Trophoblast cell (in vitro differentiated cells and primary cell): Measurements from ENCODE around the gene SHKBP1.
"Not testable (repeated sequence)": the region's sequence is repeated elsewhere in the genome, so short reads cannot be mapped to it uniquely, and the experiment has no call there.

Experiments used
- DNase-seq, 2 donors: peaks; one replicate each; pipeline ENCODE4 v3.0.0-alpha.2; 2016
- H2AFZ ChIP-seq: 2 replicates; pipeline ENCODE4 v1.6.1; 2013; ENCODE audit warnings: low read length, moderate library complexity, mild to moderate bottlenecking; ENCODE audit not compliant: insufficient read depth, poor library complexity
- H2AK5ac ChIP-seq: 2 replicates; pipeline ENCODE4 v1.6.1; 2013; ENCODE audit warnings: mild to moderate bottlenecking, low read length
- H2BK120ac ChIP-seq: 2 replicates; pipeline ENCODE4 v1.6.1; 2013; ENCODE audit warnings: low read length, mild to moderate bottlenecking, moderate library complexity; ENCODE audit not compliant: insufficient read depth, poor library complexity
- H2BK12ac ChIP-seq: 2 replicates; pipeline ENCODE4 v1.6.1; 2013; ENCODE audit warnings: mild to moderate bottlenecking, low read length, moderate library complexity
- H2BK5ac ChIP-seq: 2 replicates; pipeline ENCODE4 v1.6.1; 2013; ENCODE audit warnings: low read length, low read depth, moderate library complexity, mild to moderate bottlenecking; ENCODE audit not compliant: poor library complexity
- H3K14ac ChIP-seq: 2 replicates; pipeline ENCODE4 v1.6.1; 2013; ENCODE audit warnings: mild to moderate bottlenecking, low read length
- H3K18ac ChIP-seq: 2 replicates; pipeline ENCODE4 v1.6.1; 2013; ENCODE audit warnings: mild to moderate bottlenecking, low read length
- H3K23ac ChIP-seq: 2 replicates; pipeline ENCODE4 v1.6.1; 2013; ENCODE audit warnings: low read length
- H3K27ac ChIP-seq: 2 replicates; pipeline ENCODE4 v1.5.1; 2013; ENCODE audit warnings: low read depth, mild to moderate bottlenecking, inconsistent platforms, low read length, moderate library complexity
- H3K27me3 ChIP-seq: 2 replicates; pipeline ENCODE4 v1.6.1; 2013; ENCODE audit warnings: inconsistent platforms, mild to moderate bottlenecking, low read length, moderate library complexity; ENCODE audit not compliant: insufficient read depth
- H3K36me3 ChIP-seq, 2 experiments: 1 replicate in 1 of 2; 2 replicates in 1 of 2; pipeline ENCODE4 v1.6.1; 2013; ENCODE audit warnings: low read length in 2 of 2, mild to moderate bottlenecking in 2 of 2, moderate library complexity in 1 of 2; ENCODE audit not compliant: insufficient read depth in 2 of 2, control insufficient read depth in 1 of 2
- H3K4ac ChIP-seq: 2 replicates; pipeline ENCODE4 v1.6.1; 2013; ENCODE audit warnings: low read depth, mild to moderate bottlenecking, low read length, moderate library complexity
- H3K4me1 ChIP-seq, 2 experiments: 1 replicate in 1 of 2; 2 replicates in 1 of 2; pipeline ENCODE4 v1.6.1; 2013; ENCODE audit warnings: low read length in 2 of 2, mild to moderate bottlenecking in 2 of 2, moderate library complexity in 1 of 2; ENCODE audit not compliant: insufficient read depth in 2 of 2, control insufficient read depth in 1 of 2
- H3K4me2 ChIP-seq: 2 replicates; pipeline ENCODE4 v1.6.1; 2013; ENCODE audit warnings: inconsistent platforms, mild to moderate bottlenecking, low read length, moderate library complexity
- H3K4me3 ChIP-seq: 2 replicates; pipeline ENCODE4 v1.5.1; 2013; ENCODE audit warnings: mild to moderate bottlenecking, low read depth, low read length, inconsistent platforms
- H3K79me1 ChIP-seq: one replicate; pipeline ENCODE4 v1.6.1; 2013; ENCODE audit warnings: low read length
- H3K79me2 ChIP-seq: 2 replicates; pipeline ENCODE4 v1.6.1; 2013; ENCODE audit warnings: low read length, mild to moderate bottlenecking; ENCODE audit not compliant: control insufficient read depth, insufficient read depth, poor library complexity
- H3K9ac ChIP-seq: 2 replicates; pipeline ENCODE4 v1.6.1; 2013; ENCODE audit warnings: mild to moderate bottlenecking, low read length
- H3K9me3 ChIP-seq: 2 replicates; pipeline ENCODE4 v1.6.1; 2013; ENCODE audit warnings: low read depth, mild to moderate bottlenecking, control low read depth, inconsistent platforms, low read length; ENCODE audit not compliant: insufficient read depth
- H4K12ac ChIP-seq: 2 replicates; pipeline ENCODE4 v1.6.1; 2013; ENCODE audit warnings: low read depth, mild to moderate bottlenecking, low read length, moderate library complexity
- H4K8ac ChIP-seq: 2 replicates; pipeline ENCODE4 v1.6.1; 2013; ENCODE audit warnings: low read depth, mild to moderate bottlenecking, low read length, moderate library complexity
- H4K91ac ChIP-seq: one replicate; pipeline ENCODE4 v1.6.1; 2013; ENCODE audit warnings: low read depth, mild to moderate bottlenecking, low read length, moderate library complexity
- WGBS: extraction: QIAGEN DNeasy Blood & Tissue Kit; methylation state at CpG from one replicate; pipeline ENCODE4 v1.1.7; 2013; ENCODE audit warnings: missing lambda C conversion rate; ENCODE audit not compliant: insufficient read length, insufficient coverage; ENCODE audit errors: extremely low coverage; 5-methylcytosine and 5-hydroxymethylcytosine counted together

Gene SHKBP1

DNA sequence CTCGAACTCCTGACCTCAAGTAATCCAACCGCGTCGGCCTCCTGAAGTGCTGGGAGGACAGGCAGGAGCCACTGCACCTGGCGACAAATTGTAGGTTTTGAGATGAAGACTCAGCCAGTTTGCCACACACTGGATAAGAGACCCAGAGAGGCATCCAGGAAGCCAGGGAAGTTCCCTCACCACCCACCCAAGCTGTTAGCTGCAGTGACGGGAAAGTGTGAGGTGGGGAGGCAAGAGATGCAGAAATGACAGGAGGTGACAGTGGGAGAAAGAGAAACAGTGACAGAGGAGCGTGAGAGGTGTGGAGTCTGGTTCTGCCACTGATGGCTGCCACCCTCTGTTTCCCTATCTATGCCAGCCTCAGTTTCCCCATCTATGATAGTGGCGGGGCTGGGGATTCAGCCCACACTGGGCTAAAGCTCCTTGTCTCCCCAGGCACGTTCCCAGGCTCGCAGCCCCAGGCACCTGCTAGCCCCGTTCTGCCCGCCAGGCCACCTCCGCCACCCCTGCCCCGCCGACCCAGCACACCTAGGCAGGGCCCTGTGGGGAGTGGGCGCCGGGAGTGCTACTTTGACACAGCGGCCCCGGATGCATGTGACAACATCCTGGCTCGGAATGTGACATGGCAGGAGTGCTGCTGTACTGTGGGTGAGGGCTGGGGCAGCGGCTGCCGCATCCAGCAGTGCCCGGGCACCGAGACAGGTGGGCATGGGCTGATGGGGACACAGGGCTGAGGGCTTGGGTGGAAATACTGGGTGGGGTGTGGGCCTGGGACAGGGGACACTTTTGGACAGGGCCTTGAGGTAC lies 45.5 kb downstream of the SHKBP1 start:
- H3K36me3 ChIP-seq: peaks cover 45 to 47% of the 10 kb centered on the region in 2 experiments
- no peak for DNase-seq
- peaks cover 1% of the 10 kb centered on the region for H3K9me3 ChIP-seq
- no peak overlapping the region for H3K4me2 ChIP-seq
- no peak overlapping the region for H3K23ac ChIP-seq
- H3K18ac ChIP-seq: peak overlapping the region; percentile 80
- no peaks in the 10 kb centered on the region for H3K79me2 ChIP-seq
- peak overlapping the region; percentile 42 for H3K4ac ChIP-seq
- peak overlapping the region; percentile 72 for H4K8ac ChIP-seq
- H3K9ac ChIP-seq: peak overlapping the region; percentile 26
- peaks cover 16 to 32% of the 10 kb centered on the region in 2 experiments for H3K4me1 ChIP-seq
- peak overlapping the region; percentile 92 for H3K27ac ChIP-seq
- no peak overlapping the region for H3K4me3 ChIP-seq
- H2BK5ac ChIP-seq: peak overlapping the region; percentile 52
- peak overlapping the region; percentile 74 for H2BK120ac ChIP-seq
- peaks cover 15% of the 10 kb centered on the region for H3K79me1 ChIP-seq
- peak overlapping the region; percentile 63 for H3K14ac ChIP-seq
- H2AK5ac ChIP-seq: peak overlapping the region; percentile 85
- H4K91ac ChIP-seq: peak overlapping the region; percentile 67
- H2AFZ ChIP-seq: no peak overlapping the region
- no CpG with 5 or more reads among the region's 24 CpGs for WGBS
- no peaks in the 10 kb centered on the region for H3K27me3 ChIP-seq
- H4K12ac ChIP-seq: peak overlapping the region; percentile 39
- H2BK12ac ChIP-seq: peak overlapping the region; percentile 37

DNA sequence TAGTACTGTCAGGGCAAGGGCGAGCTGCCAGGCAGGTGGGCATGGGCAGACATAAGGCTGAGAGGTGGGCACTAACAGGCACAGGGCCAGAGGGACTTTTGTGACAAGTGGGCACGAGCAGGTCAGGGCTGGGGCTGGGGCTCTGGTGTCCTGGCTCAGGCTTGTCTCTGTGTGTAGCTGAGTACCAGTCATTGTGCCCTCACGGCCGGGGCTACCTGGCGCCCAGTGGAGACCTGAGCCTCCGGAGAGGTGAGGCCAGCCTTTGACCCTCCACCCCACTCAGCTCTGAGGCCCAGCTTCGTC lies 46.1 kb downstream of the SHKBP1 start:
- H3K36me3 ChIP-seq: peaks cover 51 to 52% of the 10 kb centered on the region in 2 experiments
- H3K18ac ChIP-seq: peak overlapping the region; percentile 80
- H3K9ac ChIP-seq: no peak overlapping the region
- peak overlapping the region; percentile 72 for H4K8ac ChIP-seq
- peak overlapping the region; percentile 74 for H2BK120ac ChIP-seq
- H3K4me2 ChIP-seq: no peak overlapping the region
- peak overlapping the region; percentile 85 for H2AK5ac ChIP-seq
- H3K4me1 ChIP-seq: peaks cover 16 to 32% of the 10 kb centered on the region in 2 experiments
- H3K23ac ChIP-seq: no peak overlapping the region
- H2BK12ac ChIP-seq: peak overlapping the region; percentile 37
- H3K14ac ChIP-seq: peak overlapping the region; percentile 63
- H3K9me3 ChIP-seq: peaks cover 1% of the 10 kb centered on the region
- H3K4ac ChIP-seq: peak overlapping the region; percentile 42
- H2BK5ac ChIP-seq: peak overlapping the region; percentile 52
- no peaks in the 10 kb centered on the region for H3K79me2 ChIP-seq
- no peaks in the 10 kb centered on the region for H3K27me3 ChIP-seq
- peak overlapping the region; percentile 92 for H3K27ac ChIP-seq
- peak overlapping the region; percentile 67 for H4K91ac ChIP-seq
- H3K79me1 ChIP-seq: peaks cover 15% of the 10 kb centered on the region
- H3K4me3 ChIP-seq: no peak overlapping the region
- H2AFZ ChIP-seq: no peak overlapping the region
- peak overlapping the region; percentile 39 for H4K12ac ChIP-seq
- WGBS: no CpG with 5 or more reads among the region's 7 CpGs
- no peak for DNase-seq

DNA sequence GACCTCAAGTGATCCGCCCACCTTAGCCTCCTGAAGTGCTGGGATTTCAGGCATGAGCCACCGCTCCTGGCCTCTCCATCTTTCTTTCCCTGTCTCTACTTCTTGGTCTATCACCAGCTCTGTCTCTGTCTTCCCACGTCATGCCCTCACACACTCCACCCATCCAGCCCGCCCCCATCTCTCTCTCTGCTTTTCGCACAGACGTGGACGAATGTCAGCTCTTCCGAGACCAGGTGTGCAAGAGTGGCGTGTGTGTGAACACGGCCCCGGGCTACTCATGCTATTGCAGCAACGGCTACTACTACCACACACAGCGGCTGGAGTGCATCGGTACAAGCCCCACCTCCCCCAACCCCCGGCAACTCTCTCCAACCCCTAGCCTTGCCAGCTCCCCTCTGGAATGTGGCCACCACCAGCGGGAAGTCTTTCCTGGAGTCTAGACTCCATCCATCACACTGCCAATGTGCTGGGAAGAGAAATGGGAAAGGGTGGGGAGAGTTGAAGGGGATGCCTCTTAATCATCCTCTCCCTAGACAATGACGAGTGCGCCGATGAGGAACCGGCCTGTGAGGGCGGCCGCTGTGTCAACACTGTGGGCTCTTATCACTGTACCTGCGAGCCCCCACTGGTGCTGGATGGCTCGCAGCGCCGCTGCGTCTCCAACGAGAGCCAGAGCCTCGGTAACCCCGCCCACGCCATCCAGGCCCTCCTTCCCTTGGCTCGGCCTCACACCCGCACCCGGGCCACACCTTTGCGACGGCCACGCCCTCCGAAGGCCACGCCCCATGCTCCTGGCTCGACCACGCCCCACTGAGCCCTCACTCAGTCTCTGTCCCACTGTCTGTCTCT lies 47.0 kb downstream of the SHKBP1 start:
- H2BK120ac ChIP-seq: no peak overlapping the region
- no peak overlapping the region for H2BK12ac ChIP-seq
- H3K23ac ChIP-seq: no peak overlapping the region
- peaks cover 16 to 32% of the 10 kb centered on the region in 2 experiments for H3K4me1 ChIP-seq
- no peaks in the 10 kb centered on the region for H3K79me2 ChIP-seq
- peaks cover 1% of the 10 kb centered on the region for H3K9me3 ChIP-seq
- H4K8ac ChIP-seq: no peak overlapping the region
- H3K4me3 ChIP-seq: no peak overlapping the region
- no peak overlapping the region for H2AFZ ChIP-seq
- H3K4me2 ChIP-seq: peak overlapping the region; percentile 53
- peaks cover 15% of the 10 kb centered on the region for H3K79me1 ChIP-seq
- no peak overlapping the region for H3K14ac ChIP-seq
- H3K27me3 ChIP-seq: no peaks in the 10 kb centered on the region
- WGBS: no CpG with 5 or more reads among the region's 41 CpGs
- H3K27ac ChIP-seq: peak overlapping the region; percentile 92
- no peak overlapping the region for H3K18ac ChIP-seq
- H3K36me3 ChIP-seq: peaks cover 52% of the 10 kb centered on the region in 2 experiments
- H2AK5ac ChIP-seq: no peak overlapping the region
- H4K12ac ChIP-seq: no peak overlapping the region
- DNase-seq: peak; percentile 76 to 80
- H3K9ac ChIP-seq: no peak overlapping the region
- H3K4ac ChIP-seq: no peak overlapping the region
- H4K91ac ChIP-seq: peak overlapping the region; percentile 53
- H2BK5ac ChIP-seq: no peak overlapping the region

DNA sequence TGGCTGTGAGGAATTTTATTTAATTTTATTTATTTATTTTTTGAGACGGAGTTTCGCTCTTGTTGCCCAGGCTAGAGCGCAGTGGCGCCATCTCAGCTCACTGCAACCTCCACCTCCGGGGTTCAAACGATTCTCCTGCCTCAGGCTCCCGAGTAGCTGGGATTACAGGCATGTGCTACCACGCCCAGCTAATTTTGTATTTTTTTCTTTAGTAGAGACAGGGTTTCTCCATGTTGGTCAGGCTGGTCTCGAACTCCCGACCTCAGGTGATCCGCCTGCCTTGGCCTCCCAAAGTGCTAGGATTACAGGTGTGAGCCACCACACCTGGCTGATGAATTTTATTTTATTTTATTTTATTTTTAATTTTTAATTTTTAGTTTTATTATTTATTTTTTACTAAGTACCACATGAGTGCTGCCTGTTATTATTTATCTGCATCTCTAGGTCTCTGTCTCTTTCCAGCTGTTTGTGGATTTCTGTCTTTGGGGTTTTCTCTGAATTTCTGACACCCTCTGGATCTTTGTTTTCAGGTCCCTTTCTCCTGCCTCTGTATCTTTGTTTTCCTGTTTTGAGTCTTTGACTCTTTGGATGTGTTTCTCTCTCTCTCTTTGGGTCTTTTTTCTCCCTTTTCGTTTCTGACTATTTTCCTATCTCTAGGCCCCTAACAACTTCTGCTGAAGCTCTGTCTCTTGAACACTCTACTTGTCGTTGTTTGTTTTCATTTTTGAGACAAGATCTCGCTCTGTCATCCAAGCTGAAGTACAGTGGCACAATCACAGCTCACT lies 47.9 kb downstream of the SHKBP1 start:
- Histone ChIP-seq H3K4me1 (peaks cover 20 to 36% of the 10 kb centered on the region in 2 experiments), H3K36me3 (peaks cover 52 to 55% of the 10 kb centered on the region in 2 experiments), H3K27ac (peak overlapping the region; percentile 92), H3K79me1 (peaks cover 19% of the 10 kb centered on the region)
- H3K4me2 ChIP-seq, H3K4me3 ChIP-seq, H3K4ac ChIP-seq, H3K14ac ChIP-seq, H2BK120ac ChIP-seq, H3K9me3 ChIP-seq, H3K27me3 ChIP-seq, H2AK5ac ChIP-seq, H4K91ac ChIP-seq, H4K12ac ChIP-seq, DNase-seq, H4K8ac ChIP-seq, H3K79me2 ChIP-seq, H2BK5ac ChIP-seq, H2BK12ac ChIP-seq, H3K23ac ChIP-seq, H3K18ac ChIP-seq, H2AFZ ChIP-seq, H3K9ac ChIP-seq: not testable (repeated sequence)
- no CpG with 5 or more reads among the region's 14 CpGs for WGBS
